GM11168 (cell line): Measurements from ENCODE around the gene KRTAP29-1.
"Not testable (repeated sequence)": the region's sequence is repeated elsewhere in the genome, so short reads cannot be mapped to it uniquely, and the experiment has no call there.

ENCODE experiments used
- in situ Hi-C: fragments of 300-500 bp; cut with MboI; formaldehyde crosslinking; loops from one replicate; pipeline ENCODE4 v1.12.0; 2022; ENCODE audit warnings: low sequenced_read_pairs; ENCODE audit not compliant: unreplicated experiment

Gene KRTAP29-1

GRCh38 chr17:41307647-41308046, 5.0 kb upstream of the KRTAP29-1 start:
- in situ Hi-C loops = loop anchor here (25.0 kb wide), 1 partner anchor 395 kb away; no protein-coding TSS in a partner anchor

DNA sequence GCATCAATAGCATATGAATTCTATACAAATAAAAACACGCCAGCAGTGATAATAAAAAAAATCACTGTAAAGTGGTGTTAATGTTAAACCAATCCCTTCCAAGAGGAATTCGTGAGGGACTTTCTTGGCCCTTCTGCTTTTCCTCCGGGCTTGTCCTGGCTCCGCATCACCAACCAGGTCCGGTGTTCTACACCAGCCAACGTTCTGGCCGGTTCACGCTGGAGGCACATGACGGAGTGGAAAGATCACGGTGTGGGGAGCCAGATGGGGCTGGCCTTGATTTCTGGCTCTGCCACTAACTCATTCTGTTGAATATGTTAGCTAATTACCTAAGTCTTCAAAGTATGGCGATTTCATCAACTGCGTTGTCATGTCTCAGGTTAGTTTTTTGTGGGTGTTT, 1.4 kb upstream of the KRTAP29-1 start:
- in situ Hi-C loops = loop anchor here (25.0 kb wide), 1 partner anchor 392 kb away; no protein-coding TSS in a partner anchor

DNA sequence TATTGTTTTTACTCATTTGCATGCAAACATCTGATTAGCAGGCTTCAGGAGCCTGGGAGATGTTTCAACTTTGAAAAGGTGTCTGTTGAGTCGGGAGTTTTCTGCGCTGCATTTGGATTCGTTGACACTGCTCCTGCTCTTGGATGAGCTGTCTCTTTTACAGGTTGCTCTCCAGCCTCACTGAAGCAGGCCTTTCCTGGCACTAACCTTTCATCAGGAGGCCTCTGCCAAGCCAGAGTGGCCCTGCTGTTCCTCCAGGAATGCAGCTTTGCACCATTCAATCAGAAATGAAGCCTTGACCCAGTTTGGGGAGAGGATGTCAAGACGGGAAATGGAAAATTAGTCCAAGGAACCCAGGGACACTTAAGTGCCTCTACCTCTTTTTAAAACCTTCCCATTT, 330 bp upstream of the KRTAP29-1 start:
- in situ Hi-C loops = loop anchor here (25.0 kb wide), 1 partner anchor 391 kb away; no protein-coding TSS in a partner anchor

DNA sequence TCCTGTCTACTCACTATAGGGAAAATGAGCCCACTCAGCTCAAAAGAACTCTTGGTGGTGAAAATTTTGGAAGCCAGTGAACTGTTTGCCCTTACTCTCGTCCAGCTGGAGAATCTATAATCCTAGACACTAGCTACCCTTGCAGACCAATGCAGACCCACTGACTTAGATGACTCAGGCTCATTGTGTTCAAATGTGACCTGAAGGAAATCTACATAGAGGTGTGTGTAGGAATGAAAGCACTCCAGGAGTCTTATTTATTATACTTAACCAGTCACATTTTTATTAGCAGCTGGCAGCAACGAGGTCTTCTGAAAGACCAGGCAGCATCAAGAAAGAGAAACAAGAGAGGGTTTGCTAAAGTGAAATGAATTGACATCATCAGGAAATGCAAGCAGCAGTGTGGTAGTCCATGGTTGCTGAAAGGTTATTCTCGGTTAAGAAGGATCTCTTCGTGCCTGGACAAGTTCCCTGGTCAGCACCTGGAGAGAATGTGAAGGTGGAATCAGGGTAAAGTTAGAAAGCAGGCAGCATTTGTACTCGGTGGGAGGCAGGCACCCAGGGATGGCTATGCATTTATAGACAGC, 1.4 kb downstream of the KRTAP29-1 start:
- in situ Hi-C loops = loop anchor here (25.0 kb wide), 1 partner anchor 389 kb away; no protein-coding TSS in a partner anchor

DNA sequence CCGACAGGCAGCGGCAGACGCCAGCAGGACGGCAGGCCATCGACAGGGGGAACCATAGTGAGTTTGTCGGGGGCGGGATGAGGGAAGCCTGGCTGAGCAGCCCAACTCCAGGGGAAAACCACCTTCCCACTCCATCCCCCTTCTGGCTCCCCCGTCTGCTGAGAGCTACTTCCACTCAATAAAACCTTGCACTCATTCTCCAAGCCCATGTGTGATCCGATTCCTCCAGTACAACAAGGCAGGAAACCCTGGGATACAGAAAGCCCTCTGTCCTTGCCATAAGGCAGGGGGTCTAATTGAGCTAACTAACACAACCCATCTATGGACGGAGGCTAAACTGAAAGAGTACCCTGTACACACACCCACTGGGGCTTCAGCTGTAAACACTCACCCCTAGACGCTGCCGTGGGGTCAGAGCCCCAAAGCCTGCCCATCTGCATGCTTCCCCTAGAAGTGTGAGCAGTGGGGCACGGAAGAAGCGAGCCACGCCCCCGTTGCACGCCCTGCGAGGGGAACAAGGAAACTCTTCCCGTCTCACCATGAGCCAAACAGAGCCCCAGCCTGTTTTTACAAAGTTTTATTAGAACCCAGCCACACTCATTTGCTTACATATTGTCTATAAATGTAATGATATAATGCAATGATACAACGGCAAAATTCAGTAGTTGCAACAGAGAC, 4.1 kb downstream of the KRTAP29-1 start:
- in situ Hi-C loops = no loop called here

GRCh38 chr17:41296846-41297245, 5.8 kb downstream of the KRTAP29-1 start:
- in situ Hi-C loops = no loop called here

DNA sequence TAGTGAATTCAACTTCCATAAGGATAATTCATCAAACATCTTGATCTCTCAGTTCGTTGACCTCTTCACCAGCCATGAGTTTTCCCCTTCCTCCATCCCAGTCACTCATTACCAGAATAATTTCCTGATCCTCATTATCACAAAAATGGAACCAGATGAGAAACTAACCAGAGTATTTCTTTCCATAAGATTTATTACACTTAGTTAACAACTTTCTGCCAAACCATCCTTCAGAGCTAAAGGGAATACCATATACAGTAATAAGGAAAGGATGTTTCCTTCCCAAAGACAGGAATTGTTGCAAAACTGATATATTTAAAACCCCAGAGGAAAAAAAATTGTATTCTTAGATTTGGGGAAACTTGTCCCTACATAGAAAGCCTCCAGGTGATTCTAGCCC, 8.6 kb downstream of the KRTAP29-1 start:
- in situ Hi-C loops = no loop called here

GRCh38 chr17:41287050-41287449, 15.6 kb downstream of the KRTAP29-1 start:
- in situ Hi-C loops = no loop called here

DNA sequence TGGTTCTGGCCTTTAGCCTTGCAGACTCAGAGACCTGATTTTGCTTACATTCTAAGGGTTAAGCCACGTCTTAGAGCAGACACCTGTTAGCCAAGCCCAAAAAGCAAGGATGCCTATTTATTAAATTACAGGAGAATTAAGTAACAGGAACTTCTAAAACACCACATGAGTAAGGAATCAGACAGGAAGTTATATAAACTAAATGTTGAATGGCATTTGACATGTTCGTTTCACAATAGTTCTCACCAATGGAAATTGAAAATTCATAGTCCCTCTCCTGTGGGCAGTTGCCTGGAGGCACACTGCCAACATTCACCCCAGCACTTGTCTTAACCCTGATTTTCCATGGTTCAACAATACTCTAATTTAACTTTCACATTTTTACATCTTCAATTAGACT, 18.1 kb downstream of the KRTAP29-1 start:
- in situ Hi-C loops = no loop called here

DNA sequence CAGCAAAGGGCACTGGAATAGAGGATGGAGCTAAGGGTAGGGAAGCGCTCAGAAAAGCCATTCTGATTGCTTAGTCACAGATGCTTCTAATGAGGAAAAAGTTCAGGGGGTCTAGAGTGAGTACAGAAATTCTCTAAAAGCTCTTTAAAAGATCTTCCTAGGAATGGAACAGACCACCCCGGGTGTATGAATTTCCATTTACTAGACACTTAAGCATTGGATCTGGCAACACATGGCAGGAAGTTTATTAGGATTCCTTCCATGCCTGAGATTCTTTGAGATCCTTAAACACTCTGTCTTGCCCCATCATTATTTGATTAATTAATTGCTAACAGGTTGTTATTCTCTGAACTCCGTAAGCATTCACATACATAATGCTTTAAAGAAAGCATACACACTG, 18.6 kb downstream of the KRTAP29-1 start:
- in situ Hi-C loops = no loop called here

DNA sequence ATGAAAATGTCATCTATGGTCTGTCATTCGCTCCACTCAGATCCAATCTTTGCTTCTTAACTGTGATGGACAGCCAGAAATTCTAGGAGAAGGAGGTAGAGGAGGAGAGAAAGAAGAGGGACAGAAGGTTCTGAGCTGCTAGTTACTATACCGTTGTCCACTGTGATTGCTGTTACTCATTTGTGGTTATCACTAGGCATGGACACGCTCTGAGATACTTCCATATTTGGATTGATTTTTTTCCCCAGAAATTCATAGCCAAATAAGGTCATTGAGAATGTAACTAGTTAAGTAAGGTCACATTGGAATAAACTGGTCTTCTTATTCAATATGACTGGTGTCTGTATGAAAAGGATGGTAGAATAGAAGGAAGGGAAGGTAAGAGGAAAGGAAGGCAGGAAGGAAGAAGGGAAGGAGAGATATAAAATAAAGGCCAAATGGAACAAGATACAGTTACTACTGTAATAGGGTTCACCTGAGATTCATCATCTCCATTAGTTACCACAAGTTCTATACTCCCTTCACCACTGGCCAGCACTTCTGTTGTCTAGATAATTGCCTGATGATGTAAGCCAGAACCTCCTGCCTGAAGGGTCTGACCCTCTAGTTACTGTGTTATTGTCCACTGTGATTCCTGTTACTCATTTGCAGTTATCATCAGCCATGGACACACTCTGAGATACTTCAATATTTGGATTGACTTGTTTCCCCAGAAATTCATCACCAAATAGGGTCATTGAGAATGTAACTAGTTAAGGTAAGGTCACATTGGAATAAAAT, 24.3 kb downstream of the KRTAP29-1 start:
- in situ Hi-C loops = no loop called here

DNA sequence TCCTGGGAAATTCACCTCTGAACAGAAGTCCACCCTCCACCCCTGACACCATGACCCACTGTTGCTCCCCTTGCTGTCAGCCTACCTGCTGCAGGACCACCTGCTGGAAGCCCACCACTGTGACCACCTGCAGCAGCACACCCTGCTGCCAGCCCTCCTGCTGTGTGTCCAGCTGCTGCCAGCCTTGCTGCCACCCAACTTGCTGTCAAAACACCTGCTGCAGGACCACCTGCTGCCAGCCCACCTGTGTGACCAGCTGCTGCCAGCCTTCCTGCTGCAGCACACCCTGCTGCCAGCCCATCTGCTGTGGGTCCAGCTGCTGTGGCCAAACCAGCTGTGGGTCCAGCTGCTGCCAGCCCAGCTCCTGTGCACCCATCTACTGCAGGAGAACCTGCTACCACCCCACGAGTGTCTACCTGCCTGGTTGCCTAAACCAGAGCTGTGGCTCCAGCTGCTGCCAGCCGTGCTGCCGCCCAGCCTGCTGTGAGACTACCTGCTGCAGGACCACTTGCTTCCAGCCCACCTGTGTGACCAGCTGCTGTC, 26.9 kb downstream of the KRTAP29-1 start, which contains the start of gene KRTAP9-7:
TSS of gene KRTAP9-7 (plus strand) at position 51 of the 543 bp plus-strand sequence. CDS start at position 51, 0 bp downstream.
- in situ Hi-C loops = not testable (repeated sequence)

- in situ Hi-C loops = no loop called here
Measured at GRCh38 chr17:41271858-41272257, 30.8 kb downstream of the KRTAP29-1 start.

DNA sequence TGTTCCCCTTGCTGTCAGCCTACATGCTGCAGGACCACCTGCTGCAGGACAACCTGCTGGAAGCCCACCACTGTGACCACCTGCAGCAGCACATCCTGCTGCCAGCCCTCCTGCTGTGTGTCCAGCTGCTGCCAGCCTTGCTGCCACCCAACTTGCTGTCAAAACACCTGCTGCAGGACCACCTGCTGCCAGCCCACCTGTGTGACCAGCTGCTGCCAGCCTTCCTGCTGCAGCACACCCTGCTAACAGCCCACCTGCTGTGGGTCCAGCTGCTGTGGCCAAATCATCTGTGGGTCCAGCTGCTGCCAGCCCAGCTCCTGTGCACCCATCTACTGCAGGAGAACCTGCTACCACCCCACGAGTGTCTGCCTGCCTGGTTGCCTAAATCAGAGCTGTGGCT, 31.3 kb downstream of the KRTAP29-1 start:
- in situ Hi-C loops = not testable (repeated sequence)

DNA sequence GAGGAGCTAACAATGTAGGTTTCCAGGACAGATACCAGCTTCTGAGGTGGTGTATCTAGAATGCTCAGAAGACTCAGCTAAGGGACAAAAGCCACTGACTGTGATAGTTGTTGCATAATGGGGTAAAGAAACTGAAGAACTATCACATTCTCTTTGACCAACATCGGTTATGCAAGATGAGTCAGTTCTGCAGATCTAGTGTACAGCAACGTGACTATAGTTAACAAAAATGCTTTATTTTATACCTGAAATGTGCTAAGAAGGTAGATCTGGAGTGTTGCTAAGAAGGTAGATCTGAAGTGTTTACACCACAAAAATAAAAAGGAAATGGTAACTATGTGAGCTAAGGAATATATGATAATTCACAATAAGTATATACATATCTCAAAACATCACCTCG, 34.9 kb downstream of the KRTAP29-1 start:
- in situ Hi-C loops = no loop called here

- in situ Hi-C loops = no loop called here
Measured at GRCh38 chr17:41265078-41265477, 37.6 kb downstream of the KRTAP29-1 start, which contains the start of gene KRTAP9-6. KRTAP9-6 (plus strand) TSS chr17:41265378; CDS start chr17:41265378, 0 bp downstream.

GRCh38 chr17:41264599-41264998, 38.1 kb downstream of the KRTAP29-1 start:
- in situ Hi-C loops = no loop called here

DNA sequence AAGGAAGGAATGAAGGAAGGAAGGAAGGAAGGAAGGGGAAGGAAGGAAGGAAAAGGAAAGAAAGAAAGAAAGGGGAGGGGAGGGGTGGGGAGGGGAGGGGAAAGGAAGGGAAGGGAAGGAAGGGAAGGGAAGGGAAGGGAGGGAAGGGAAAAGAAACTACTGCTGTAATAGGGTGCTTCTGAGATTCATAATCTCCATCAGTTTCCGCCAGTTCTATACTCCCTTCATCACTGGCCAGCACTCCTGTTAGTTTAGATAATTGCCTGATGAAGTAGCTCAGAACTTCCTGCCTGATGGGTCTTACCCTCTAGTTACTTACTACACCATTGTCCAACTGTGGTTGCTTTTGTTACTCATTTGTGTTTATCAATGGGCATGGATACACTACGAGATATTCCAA, 39.4 kb downstream of the KRTAP29-1 start:
- in situ Hi-C loops = no loop called here

- in situ Hi-C loops = no loop called here
Measured at GRCh38 chr17:41258406-41258805, 44.2 kb downstream of the KRTAP29-1 start.

GRCh38 chr17:41256291-41256685, 46.4 kb downstream of the KRTAP29-1 start:
- in situ Hi-C loops = no loop called here
